SU-DHL-6 (cell line): ENCODE results near the gene JOSD1.

ENCODE experiments used
- H2AFZ ChIP-seq: fragments of 200-600 bp; sonication (generic); 2 replicates; pipeline ENCODE4 v1.6.1; 2014; ENCODE audit warnings: low read depth, mild to moderate bottlenecking, moderate library complexity, mixed read lengths, antibody characterized with exemption, low read length; ENCODE audit not compliant: severe bottlenecking
- H3F3A ChIP-seq: fragments of 200-600 bp; shearing (Covaris generic); 2 replicates; pipeline ENCODE4 v1.6.0; 2016; ENCODE audit warnings: antibody characterized with exemption, mild to moderate bottlenecking; ENCODE audit not compliant: insufficient read depth
- H3K27ac ChIP-seq: fragments of 200-600 bp; sonication (generic); 2 replicates; pipeline ENCODE4 v1.5.1; 2016; ENCODE audit warnings: low read depth, mild to moderate bottlenecking, low read length, moderate library complexity, mixed read lengths
- H3K27me3 ChIP-seq: fragments of 200-600 bp; sonication (generic), shearing (Covaris generic); 2 replicates; pipeline ENCODE4 v1.6.0; 2014; ENCODE audit warnings: mild to moderate bottlenecking, low read length
- H3K36me3 ChIP-seq: fragments of 200-600 bp; sonication (generic); 2 replicates; pipeline ENCODE4 v1.6.1; 2014; ENCODE audit warnings: mild to moderate bottlenecking, low read length, mixed read lengths
- H3K4me2 ChIP-seq: fragments of 300-600, 200-600 bp; shearing (Covaris generic), sonication (generic); 2 replicates; pipeline ENCODE4 v1.6.0; 2014; ENCODE audit warnings: low read length, low read depth, mild to moderate bottlenecking; ENCODE audit not compliant: poor library complexity, severe bottlenecking
- H3K4me3 ChIP-seq: fragments of 200-600 bp; sonication (generic); 2 replicates; pipeline ENCODE4 v1.5.1; 2014; ENCODE audit warnings: antibody characterized with exemption, low read length, mild to moderate bottlenecking, mixed read lengths; ENCODE audit not compliant: insufficient read depth, poor library complexity, severe bottlenecking
- H3K79me2 ChIP-seq: fragments of 200-600 bp; sonication (generic); 2 replicates; pipeline ENCODE4 v1.6.1; 2014; ENCODE audit warnings: mild to moderate bottlenecking, low read length, moderate library complexity; ENCODE audit not compliant: insufficient read depth
- H3K9ac ChIP-seq: fragments of 200-600 bp; sonication (generic); 2 replicates; pipeline ENCODE4 v1.7.0; 2014; ENCODE audit warnings: mild to moderate bottlenecking, low read length
- H3K9me2 ChIP-seq: fragments of 200-600 bp; sonication (generic); replicated peaks from 2 replicates; pipeline ENCODE4 v1.6.1; 2014; ENCODE audit warnings: low read length; ENCODE audit not compliant: insufficient read depth
- H3K9me3 ChIP-seq: fragments of 200-600 bp; sonication (generic); 2 replicates; pipeline ENCODE4 v1.6.1; 2014; ENCODE audit warnings: low read length, mixed read lengths; ENCODE audit not compliant: insufficient read depth
- H4K20me1 ChIP-seq: fragments of 200-600 bp; sonication (generic); 2 replicates; pipeline ENCODE4 v1.6.1; 2014; ENCODE audit warnings: low read depth, mild to moderate bottlenecking, antibody characterized with exemption, low read length, moderate library complexity, mixed read lengths
- EZH2phosphoT487 ChIP-seq: fragments of 200-600 bp; sonication (generic), shearing (Covaris generic); conservative IDR thresholded peaks from 2 replicates; pipeline ENCODE4 v1.6.1; 2018; ENCODE audit warnings: mild to moderate bottlenecking, antibody characterized with exemption, low read length, moderate library complexity, mixed read lengths
- TF ChIP-seq, protein P1 (sequence below): fragments of 200-600 bp; sonication (generic); IDR thresholded peaks from one replicate; pipeline ENCODE4 v1.5.1; 2017; ENCODE audit warnings: antibody characterized with exemption, mild to moderate bottlenecking, low read length, moderate library complexity; ENCODE audit not compliant: insufficient read depth, poor library complexity, severe bottlenecking

Gene JOSD1

GRCh38 chr22:38706901-38707195, 6.1 kb upstream of the JOSD1 start:
- H2AFZ ChIP-seq: no peak overlapping the region
- no peak for TF ChIP-seq EZH2phosphoT487
- H3K79me2 ChIP-seq: peaks cover 60% of the 10 kb centered on the region
- no peaks in the 10 kb centered on the region for H3K27me3 ChIP-seq
- H3K4me3 ChIP-seq: peak overlapping the region; percentile 82
- 0 out of 2 replicates have a peak, but pooled peaks cover 4% of the 10 kb centered on the region for H3F3A ChIP-seq
- H3K9ac ChIP-seq: peak overlapping the region; percentile 83
- H3K9me2 ChIP-seq: no peaks in the 10 kb centered on the region
- H3K9me3 ChIP-seq: no peaks in the 10 kb centered on the region
- H3K27ac ChIP-seq: peak overlapping the region; percentile 56; the same call in 1 of the 2 replicates
- H3K36me3 ChIP-seq: no peaks in the 10 kb centered on the region
- peak overlapping the region; percentile 74 for H3K4me2 ChIP-seq
- H4K20me1 ChIP-seq: peaks cover 5% of the 10 kb centered on the region; the same call in 1 of the 2 replicates

GRCh38 chr22:38706101-38706900, 5.6 kb upstream of the JOSD1 start:
- Histone ChIP-seq H3K9me3 (no peaks in the 10 kb centered on the region), H3K4me3 (peak overlapping the region; percentile 82), H3K9me2 (no peaks in the 10 kb centered on the region), H3K79me2 (peaks cover 55% of the 10 kb centered on the region), H4K20me1 (peaks cover 5% of the 10 kb centered on the region; the same call in 1 of the 2 replicates), H2AFZ (peak overlapping the region; percentile 11), H3K36me3 (no peaks in the 10 kb centered on the region), H3F3A (0 out of 2 replicates have a peak, but pooled peaks cover 4% of the 10 kb centered on the region), H3K4me2 (peak overlapping the region; percentile 74), H3K9ac (peak overlapping the region; percentile 83), H3K27me3 (no peaks in the 10 kb centered on the region), H3K27ac (peak overlapping the region; percentile 56)
- TF ChIP-seq, protein P1, sequence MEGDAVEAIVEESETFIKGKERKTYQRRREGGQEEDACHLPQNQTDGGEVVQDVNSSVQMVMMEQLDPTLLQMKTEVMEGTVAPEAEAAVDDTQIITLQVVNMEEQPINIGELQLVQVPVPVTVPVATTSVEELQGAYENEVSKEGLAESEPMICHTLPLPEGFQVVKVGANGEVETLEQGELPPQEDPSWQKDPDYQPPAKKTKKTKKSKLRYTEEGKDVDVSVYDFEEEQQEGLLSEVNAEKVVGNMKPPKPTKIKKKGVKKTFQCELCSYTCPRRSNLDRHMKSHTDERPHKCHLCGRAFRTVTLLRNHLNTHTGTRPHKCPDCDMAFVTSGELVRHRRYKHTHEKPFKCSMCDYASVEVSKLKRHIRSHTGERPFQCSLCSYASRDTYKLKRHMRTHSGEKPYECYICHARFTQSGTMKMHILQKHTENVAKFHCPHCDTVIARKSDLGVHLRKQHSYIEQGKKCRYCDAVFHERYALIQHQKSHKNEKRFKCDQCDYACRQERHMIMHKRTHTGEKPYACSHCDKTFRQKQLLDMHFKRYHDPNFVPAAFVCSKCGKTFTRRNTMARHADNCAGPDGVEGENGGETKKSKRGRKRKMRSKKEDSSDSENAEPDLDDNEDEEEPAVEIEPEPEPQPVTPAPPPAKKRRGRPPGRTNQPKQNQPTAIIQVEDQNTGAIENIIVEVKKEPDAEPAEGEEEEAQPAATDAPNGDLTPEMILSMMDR: no peak
- no peak for TF ChIP-seq EZH2phosphoT487

DNA sequence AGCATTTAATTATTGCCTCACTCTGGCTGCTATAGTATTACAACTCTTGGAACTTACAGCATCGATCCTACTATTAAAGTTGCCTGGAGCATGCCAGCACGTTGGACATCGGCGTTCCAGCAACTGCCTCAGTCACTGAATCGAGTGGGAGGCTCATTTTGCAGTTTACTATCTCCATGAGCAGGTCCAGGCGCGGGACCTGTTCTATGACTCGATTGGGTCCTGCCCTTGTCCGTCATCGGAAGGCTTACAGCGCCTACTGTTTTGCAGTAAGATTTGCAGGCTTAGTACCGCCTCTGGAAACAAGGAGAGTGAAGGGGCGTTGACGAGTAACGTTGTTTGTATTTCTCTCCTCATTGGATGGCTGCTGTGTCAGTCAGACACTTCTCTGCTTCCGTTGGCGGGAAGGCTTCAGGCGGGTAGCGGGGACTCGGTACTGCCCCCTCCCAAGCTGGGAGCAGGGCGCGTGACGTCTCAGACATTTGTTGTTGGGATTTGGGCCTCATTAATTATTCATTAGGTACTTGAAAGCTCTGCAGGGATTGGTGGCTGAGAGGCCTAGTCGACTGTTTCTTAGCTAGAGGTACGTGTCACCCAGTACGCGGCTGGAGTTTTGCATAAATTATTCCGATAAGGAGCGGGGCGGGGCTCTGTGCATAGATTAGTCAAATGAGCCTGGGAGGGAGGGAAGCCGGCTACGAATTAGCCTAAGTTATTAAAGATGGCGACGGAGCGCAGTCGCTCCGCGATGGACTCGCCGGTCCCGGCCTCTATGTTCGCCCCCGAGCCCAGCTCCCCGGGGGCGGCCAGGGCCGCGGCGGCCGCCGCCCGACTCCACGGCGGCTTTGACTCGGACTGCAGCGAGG, 4.7 kb upstream of the JOSD1 start, which contains the start of gene GTPBP1:
Gene GTPBP1, plus strand, starts transcription at position 710 of the 866 bp plus-strand sequence. Its CDS starts 12 bp downstream, at position 722.
- Histone ChIP-seq H3K36me3 (no peaks in the 10 kb centered on the region), H3K79me2 (peaks cover 47% of the 10 kb centered on the region), H2AFZ (peak within 1 kb of the TSS; percentile 66), H4K20me1 (peaks cover 5% of the 10 kb centered on the region; the same call in 1 of the 2 replicates), H3K4me2 (peak within 1 kb of the TSS; percentile 80), H3K27me3 (no peaks in the 10 kb centered on the region), H3K9ac (peak within 1 kb of the TSS; percentile 83), H3K9me2 (no peaks in the 10 kb centered on the region), H3K27ac (peak within 1 kb of the TSS; percentile 56), H3K4me3 (peak within 1 kb of the TSS; percentile 82), H3K9me3 (no peaks in the 10 kb centered on the region), H3F3A (0 out of 2 replicates have a peak, but pooled peaks cover 4% of the 10 kb centered on the region)
- no peak for TF ChIP-seq EZH2phosphoT487
- TF ChIP-seq, protein P1: no peak
